PFSK-1 (cell line): Measurements from ENCODE around the gene STX18. TPM values are rescaled to one million over a fixed set of nuclear protein-coding genes. Genes with fewer than 3 reads are reported as not detected.
A peak's percentile ranks its signal among the peaks of the same experiment; 100 is the strongest.

Experiments
- FOXP2 ChIP-seq: optimal IDR thresholded peaks from 2 replicates; pipeline ENCODE3; 2011; ENCODE audit warnings: borderline replicate concordance, control low read depth, inconsistent platforms; ENCODE audit not compliant: insufficient read depth; ENCODE audit errors: extremely low read length, extremely low read depth
- POLR2AphosphoS5 ChIP-seq: IDR thresholded peaks from 2 replicates; pipeline ENCODE4 v1.6.1; 2012; ENCODE audit warnings: low read depth, mild to moderate bottlenecking, control low read depth, low read length, moderate library complexity
- REST ChIP-seq, 2 experiments: IDR thresholded peaks; 2 replicates each; pipeline versions ENCODE4 v1.6.1 to v1.8.0; 2011 to 2012; ENCODE audit warnings: low read depth in 2 of 2, low read length in 2 of 2, control low read depth in 1 of 2, inconsistent platforms in 1 of 2, mild to moderate bottlenecking in 1 of 2, moderate library complexity in 1 of 2; ENCODE audit not compliant: insufficient read depth in 1 of 2
- SIN3A ChIP-seq: IDR thresholded peaks from 2 replicates; pipeline ENCODE4 v1.6.1; 2012; ENCODE audit warnings: mild to moderate bottlenecking, low read length, moderate library complexity, borderline replicate concordance; ENCODE audit not compliant: insufficient read depth
- TAF1 ChIP-seq: IDR thresholded peaks from 2 replicates; pipeline ENCODE4 v1.6.1; 2012; ENCODE audit warnings: low read length, control low read depth, borderline replicate concordance; ENCODE audit not compliant: insufficient read depth
- polyA plus RNA-seq: library from polyadenylated mRNA; unstranded; fragments of >200 nt; gene quantifications from one replicate; pipeline ENCODE4 v1.2.1, GENCODE V29; 2012; ENCODE audit warnings: low read depth, missing spikeins; ENCODE audit not compliant: insufficient read length

The STX18 gene
- 24.4 TPM for polyA plus RNA-seq

- no peak; a peak in 1 of 4 replicates for TF ChIP-seq REST (IDR thresholded peaks at IDR 0.05; ENCODE audit: insufficient read depth in 1 of 2, low read depth in 2 of 2, low read length in 2 of 2)
- peak; percentile 93 for TF ChIP-seq FOXP2
- TF ChIP-seq POLR2AphosphoS5 = peak; percentile 73
- peak; percentile 92 for TF ChIP-seq TAF1
These were observed at the start of gene STX18 for GRCh38 chr4:4541661-4542570. Gene STX18 (minus strand): TSS chr4:4542048. CDS start chr4:4541964, 84 bp downstream.

GRCh38 chr4:4591071-4591470 is 49.2 kb upstream of the STX18 start:
- TF ChIP-seq SIN3A (no peak), FOXP2 (no peak), TAF1 (no peak), POLR2AphosphoS5 (no peak), REST (IDR thresholded peaks at IDR 0.05; ENCODE audit: insufficient read depth in 1 of 2, low read depth in 2 of 2, low read length in 2 of 2) (no peak)

DNA sequence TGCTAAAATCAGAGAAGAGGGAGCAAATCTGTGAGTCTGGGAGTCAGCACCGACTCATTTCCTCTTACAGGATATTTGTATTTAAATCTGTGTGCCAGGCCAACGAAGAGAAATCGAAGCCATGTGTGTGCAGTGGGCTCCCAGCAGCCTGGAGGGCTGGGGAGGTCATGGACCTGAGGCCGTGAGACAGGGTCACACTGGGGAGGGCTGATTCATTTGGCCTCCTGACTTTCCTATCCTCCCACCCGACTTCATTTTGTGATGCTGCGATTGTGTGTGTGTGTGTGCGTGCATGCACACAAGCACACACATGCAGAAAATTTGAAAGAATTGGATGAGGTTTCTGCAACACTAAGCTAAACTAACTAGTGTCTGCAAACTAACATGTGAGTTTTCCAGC is 48.7 kb upstream of the STX18 start:
- TF ChIP-seq FOXP2 (peak; percentile 61), REST (IDR thresholded peaks at IDR 0.05; ENCODE audit: insufficient read depth in 1 of 2, low read depth in 2 of 2, low read length in 2 of 2) (peak in 1 of 2 experiments; percentile 22; a peak in 1 of 4 replicates), SIN3A (no peak), POLR2AphosphoS5 (0 out of 2 replicates have a peak, but pooled peaks have one; percentile 44), TAF1 (peak; percentile 34; the same call in 1 of the 2 replicates)

GRCh38 chr4:4585012-4585670 is 43.3 kb upstream of the STX18 start:
- TF ChIP-seq REST (IDR thresholded peaks at IDR 0.05; ENCODE audit: insufficient read depth in 1 of 2, low read depth in 2 of 2, low read length in 2 of 2) (no peak), TAF1 (no peak), POLR2AphosphoS5 (no peak), FOXP2 (no peak), SIN3A (no peak)
